Ammon's horn (tissue), 1 donor: Measurements from ENCODE around the gene TPGS1.
"Not testable (repeated sequence)": the region's sequence is repeated elsewhere in the genome, so short reads cannot be mapped to it uniquely, and the experiment has no call there.

Source experiments
- DNase-seq: peaks from one replicate; pipeline ENCODE4 v3.0.0-alpha.2; 2016; ENCODE audit warnings: low spot score

The TPGS1 gene

DNA sequence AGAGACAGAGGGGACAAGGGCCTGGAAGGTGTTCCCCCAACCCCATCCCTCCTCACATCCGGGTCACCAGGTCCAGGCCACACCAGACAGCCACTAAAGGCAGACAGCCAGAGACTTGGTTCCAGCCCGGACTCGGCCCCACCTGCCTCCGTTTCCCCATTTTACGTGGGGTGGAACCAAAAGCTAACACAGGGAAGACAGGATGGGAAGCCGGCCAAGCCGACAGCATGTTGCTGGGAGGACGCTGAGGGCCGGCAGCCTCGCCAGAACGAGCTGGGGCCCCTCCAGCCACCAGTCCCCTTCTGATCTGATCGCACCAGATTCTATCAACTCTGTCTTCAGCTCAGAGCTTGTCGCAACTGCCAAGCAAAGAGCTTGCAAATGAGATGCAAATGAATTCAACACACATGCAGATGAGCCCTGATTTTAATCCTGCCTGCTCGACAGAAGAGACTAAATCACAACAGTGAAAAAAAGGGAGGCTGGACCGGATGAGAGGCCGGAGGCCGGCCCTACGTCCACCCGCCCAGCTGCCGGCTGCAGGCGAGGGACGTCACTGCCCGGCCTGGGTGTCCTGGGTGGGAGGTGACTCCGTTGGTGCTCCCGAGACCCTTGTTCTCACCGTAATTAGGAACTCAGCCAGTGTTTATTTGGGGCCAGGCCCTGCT lies 28.9 kb upstream of the TPGS1 start:
- peak; percentile 48 for DNase-seq

DNA sequence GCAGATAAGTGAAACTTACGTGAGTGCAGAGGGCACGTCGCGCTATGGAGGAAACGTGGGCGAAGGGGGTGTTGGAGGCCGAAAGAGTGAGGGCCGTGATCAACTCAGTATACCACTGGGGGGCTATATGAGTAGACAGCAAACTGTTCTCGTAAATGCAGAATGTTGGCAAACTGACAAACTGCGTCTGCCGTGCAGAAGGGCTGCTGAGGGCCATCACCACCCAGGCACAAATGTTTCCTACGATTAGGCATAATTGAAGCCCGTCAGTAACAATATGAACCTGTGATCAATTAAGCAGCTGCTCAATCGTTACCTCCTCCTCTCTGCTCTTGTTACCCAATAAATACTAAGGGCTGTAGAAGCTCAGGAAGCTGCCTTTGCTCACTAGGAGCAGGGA lies 28.3 kb upstream of the TPGS1 start:
- no peak for DNase-seq

- peak; percentile 80 for DNase-seq
Measured at GRCh38 chr19:480016-480855, 27.1 kb upstream of the TPGS1 start.

- DNase-seq = not testable (repeated sequence)
Measured at GRCh38 chr19:481100-481499, 26.2 kb upstream of the TPGS1 start.

- DNase-seq = no peak
Measured at GRCh38 chr19:482186-483041, 24.9 kb upstream of the TPGS1 start.

GRCh38 chr19:483332-484072 lies 23.8 kb upstream of the TPGS1 start:
- no peak for DNase-seq

- no peak for DNase-seq
Measured at GRCh38 chr19:484494-484893, 22.8 kb upstream of the TPGS1 start.

GRCh38 chr19:485077-485476 lies 22.2 kb upstream of the TPGS1 start:
- no peak for DNase-seq

DNA sequence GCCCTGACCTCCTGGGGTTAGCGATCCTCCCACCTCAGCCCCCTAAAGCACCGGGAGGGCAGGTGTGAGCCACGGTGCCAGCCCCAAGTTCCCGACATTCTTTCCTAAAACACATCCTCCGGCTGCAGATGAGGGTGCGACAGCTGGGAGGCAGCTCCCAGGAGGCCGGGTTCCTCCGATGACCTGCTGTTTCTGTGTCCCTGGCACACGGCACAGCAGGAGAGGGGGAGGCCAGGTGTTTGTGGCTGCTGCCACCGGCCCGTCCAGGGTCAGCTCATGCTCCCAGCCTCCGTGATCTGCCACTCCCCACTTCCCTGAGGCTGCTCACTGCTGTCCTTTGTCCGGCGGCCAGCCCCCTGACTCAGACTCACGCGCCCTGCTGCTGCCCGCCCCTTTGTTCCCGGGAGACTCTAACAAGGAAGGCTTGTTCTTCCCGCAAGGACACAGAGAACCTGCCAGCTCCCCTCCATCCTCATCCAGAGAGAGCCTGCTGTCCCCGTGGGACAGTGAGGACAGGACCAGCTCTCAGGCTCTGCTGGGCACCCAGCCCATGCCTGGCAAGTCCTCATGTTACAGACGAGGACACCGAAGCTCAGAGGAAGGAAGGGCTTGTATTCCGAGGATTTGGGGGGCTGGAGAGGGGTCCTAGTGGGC lies 21.6 kb upstream of the TPGS1 start:
- peak; percentile 91 for DNase-seq

- peak; percentile 93 for DNase-seq
Measured at GRCh38 chr19:488505-489417, 18.5 kb upstream of the TPGS1 start.

DNA sequence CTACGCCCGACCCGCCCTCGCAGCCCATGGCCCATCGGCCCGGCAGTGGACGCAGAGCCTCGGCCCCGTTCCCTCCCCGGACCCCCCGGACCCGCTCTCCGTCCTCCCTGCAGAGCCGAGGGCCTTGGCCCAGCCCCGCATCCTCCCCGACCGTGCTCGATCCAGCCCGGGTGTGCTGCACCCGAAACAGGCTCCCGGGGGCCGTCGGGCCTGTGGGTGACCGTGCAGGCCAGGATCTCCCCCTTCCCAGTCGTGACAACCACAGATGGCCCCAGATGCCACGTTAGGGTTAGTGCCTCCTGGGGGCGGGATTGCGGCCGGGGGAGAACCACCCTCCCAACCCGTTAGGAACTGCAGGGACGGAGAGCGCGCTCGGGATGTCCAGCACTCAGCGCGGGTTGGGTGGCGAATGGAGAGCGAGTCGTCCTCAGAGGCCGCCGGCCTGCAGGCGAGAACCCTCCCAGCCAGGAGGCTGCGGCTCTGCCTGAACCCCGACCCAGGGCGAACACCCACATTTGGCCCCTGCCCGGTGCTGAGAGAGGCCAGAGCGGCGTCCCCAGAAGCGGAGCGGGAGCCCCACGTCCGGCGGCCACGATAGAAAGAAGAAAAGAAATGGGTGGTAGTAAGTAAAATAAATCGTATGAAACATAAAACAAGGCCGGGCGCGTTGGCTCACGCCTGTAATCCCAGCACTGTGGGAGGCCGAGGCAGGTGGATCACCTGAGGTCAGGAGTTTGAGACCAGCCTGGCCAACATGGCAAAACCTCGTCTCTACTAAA lies 17.7 kb upstream of the TPGS1 start:
- DNase-seq = peak; percentile 40

DNA sequence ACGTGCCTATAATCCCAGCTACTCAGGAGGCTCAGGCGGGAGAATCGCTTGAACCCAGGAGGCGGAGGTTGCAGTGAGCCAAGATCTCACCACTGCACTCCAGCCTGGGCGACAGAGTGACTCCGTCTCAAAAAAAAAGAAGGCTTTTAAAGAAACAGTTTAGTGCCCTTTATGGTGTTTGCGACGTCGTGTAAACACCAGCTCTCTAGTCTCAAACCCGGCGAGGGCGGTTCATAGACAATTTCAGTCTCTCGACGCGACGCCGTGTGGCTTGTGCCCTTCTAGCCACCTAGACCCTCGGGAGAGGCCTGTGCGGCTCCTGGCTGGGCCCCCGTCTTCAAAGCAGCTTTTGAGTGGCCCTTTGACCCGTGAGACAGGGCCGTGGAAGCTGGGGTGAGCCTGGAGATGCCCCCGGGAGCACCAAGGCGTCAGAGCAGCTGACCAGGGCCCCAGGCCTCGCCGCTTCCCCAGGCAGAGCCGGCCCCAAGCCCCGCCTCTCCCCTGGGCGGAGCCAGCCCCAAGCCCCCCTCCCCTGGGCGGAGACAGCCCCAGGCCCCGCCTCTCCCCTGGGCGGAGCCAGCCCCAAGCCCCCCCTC lies 16.1 kb upstream of the TPGS1 start:
- DNase-seq = no peak

GRCh38 chr19:492091-492531 lies 15.2 kb upstream of the TPGS1 start:
- no peak for DNase-seq

DNA sequence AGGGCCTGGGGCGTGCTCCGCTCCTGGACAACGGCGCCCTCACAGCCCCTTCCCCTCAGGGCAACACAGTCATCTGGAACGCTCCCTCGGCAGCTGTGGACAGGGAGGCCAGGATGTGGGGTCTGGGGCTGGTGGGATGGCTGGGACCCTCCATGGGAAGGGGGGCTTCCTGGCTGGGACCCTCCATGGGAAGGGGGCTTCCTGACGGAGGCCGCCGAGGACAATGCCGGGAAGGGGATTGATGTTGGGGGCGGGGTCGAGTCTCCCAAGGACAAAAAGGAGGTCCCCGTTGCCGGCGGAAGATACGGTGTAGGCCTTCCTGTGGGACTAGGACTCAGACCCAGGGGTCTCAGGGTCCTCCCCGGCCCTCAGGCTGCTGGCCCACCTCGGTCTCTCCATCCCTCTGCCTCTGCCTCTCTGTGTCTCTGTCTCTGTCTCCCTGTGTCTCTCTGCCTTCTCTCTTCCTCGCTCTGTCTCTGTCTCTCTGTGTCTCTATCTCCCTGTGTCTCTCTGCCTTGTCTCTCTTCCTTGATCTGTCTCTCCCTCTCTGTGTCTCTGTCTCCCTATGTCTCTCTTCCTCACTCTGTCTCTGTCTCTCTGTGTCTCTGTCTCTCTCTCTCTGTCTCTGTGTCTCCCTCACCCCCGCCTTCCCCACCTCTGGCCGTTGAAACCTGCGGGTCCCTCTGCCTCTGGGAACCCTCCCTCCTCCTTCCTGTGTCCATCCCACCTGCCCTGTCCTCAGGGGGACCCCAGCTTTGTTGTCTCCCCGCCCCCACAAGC lies 13.7 kb upstream of the TPGS1 start:
- DNase-seq = no peak

DNA sequence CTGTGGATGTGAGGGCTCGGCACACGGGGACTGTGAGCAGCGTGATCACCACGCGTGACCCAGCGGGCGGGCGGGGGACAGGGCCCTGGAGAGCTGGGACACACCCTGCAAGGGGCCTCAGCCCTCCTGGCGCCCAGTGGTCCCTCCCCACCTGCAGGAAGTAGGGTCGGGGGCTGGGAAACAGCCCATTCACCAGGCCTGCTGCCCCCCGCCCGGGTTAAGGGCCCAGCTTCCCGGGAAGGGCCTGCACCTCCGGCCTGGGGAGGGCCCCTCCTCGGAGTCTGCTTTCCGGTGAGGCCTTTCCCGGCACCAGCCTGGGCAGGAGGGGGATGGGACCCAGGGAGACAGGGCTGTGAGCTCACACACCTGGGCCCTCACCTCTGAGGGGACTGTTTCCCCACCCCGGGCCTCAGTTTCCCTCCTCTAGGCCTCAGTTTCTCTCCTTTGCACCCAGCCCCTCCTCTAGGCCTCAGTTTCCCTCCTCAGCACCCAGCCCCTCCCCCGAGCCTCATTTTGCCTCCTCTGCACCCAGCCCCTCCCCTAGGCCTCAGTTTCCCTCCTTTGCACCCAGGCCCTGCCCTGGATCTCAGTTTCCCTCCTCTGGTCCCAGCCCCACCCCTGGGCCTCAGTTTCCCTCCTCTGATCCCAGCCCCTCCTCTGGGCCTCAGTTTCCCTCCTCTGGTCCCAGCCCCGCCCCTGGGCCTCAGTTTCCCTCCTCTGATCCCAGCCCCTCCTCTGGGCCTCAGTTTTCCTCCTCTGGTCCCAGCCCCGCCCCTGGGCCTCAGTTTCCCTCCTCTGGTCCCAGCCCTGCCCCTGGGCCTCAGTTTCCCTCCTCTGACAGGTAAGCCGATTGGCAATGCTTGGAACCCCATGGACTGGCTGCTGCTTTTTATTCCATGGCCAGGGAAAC lies 12.9 kb upstream of the TPGS1 start:
- no peak for DNase-seq

DNA sequence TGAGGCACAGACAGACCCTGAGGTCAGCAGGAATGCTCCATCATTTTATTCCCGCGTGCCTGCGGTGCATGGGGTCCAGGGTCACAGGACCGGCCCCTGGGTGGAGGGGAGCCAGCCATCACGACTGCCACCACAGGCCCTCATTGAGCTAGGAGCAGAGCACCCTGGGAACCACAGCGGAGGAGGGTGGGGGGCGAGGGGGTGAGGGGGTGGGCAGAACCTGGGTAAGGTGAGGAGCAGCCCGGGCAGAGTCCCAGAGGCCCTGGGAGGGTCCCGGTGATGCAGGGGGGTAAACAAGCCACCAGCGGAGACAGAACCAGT lies 12.3 kb upstream of the TPGS1 start:
- no peak for DNase-seq

- no peak for DNase-seq
Measured at GRCh38 chr19:495402-496111, 11.7 kb upstream of the TPGS1 start.
